HepG2 (cell line): ENCODE results near the gene CCDC106.

Experiments used
- CHD4 ChIP-seq: fragments of 200-600 bp; sonication (generic); IDR thresholded peaks from 2 replicates; pipeline ENCODE4 v1.7.0; 2017; ENCODE audit warnings: mild to moderate bottlenecking, low read length, borderline replicate concordance
- CTCF ChIP-seq: sonication (generic); formaldehyde crosslinking; IDR thresholded peaks from 2 replicates; pipeline ENCODE4 v1.5.0; 2020; ENCODE audit warnings: mild to moderate bottlenecking, missing genetic modification reagents, moderate library complexity
- MTF1 ChIP-seq: sonication (generic); formaldehyde crosslinking; IDR thresholded peaks from 2 replicates; pipeline ENCODE4 v1.5.0; 2020; ENCODE audit warnings: missing genetic modification reagents
- NR2C2 ChIP-seq: sonication (generic); formaldehyde crosslinking; IDR thresholded peaks from 2 replicates; pipeline ENCODE4 v1.4.0; 2020; ENCODE audit warnings: missing genetic modification reagents, mild to moderate bottlenecking, moderate library complexity, borderline replicate concordance
- RARG ChIP-seq: sonication (generic); formaldehyde crosslinking; IDR thresholded peaks from 2 replicates; pipeline ENCODE4 v1.4.0; 2020; ENCODE audit warnings: low read depth, mild to moderate bottlenecking, missing genetic modification reagents
- ZNF121 ChIP-seq: sonication (generic); formaldehyde crosslinking; IDR thresholded peaks from 2 replicates; pipeline ENCODE4 v1.5.0; 2020; ENCODE audit warnings: mild to moderate bottlenecking, missing genetic modification reagents
- ZNF703 ChIP-seq: sonication (generic); formaldehyde crosslinking; IDR thresholded peaks from 2 replicates; pipeline ENCODE4 v1.5.1; 2020; ENCODE audit warnings: missing genetic modification reagents, mild to moderate bottlenecking, moderate library complexity, borderline replicate concordance

- TF ChIP-seq RARG (CRISPR knock-in tag) = no peak
- TF ChIP-seq NR2C2 (CRISPR knock-in tag) = no peak
- TF ChIP-seq ZNF121 (CRISPR knock-in tag) = no peak
- no peak for TF ChIP-seq CHD4
- TF ChIP-seq ZNF703 (CRISPR knock-in tag) = no peak
- TF ChIP-seq CTCF (CRISPR knock-in tag) = no peak
- TF ChIP-seq MTF1 = no peak
These were observed 12.4 kb downstream of the CCDC106 start for GRCh38 chr19:55660404-55660803.
